ENCODE results near the gene DIP2C.
"Not testable (repeated sequence)": the region's sequence is repeated elsewhere in the genome, so short reads cannot be mapped to it uniquely, and the experiment has no call there.

DIP2C gene

DNA sequence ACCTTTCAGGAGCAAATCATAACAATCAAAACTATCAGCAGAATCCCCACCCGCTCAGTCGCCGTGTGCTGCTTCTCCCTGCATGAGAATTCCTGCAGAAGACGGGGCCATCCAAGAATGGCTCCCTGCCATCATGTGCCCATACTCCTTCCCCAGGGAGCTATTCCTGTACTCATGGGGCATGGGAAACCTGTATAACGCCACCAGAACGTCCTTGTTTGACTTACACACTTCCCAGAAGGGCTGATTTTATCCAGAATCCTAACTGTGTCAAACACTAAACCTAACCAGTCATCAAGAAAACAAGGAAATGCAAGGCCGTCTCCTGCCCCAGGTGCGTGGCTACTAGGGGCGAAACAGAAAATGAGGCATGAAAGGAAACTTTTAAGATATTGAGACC, 16.0 kb downstream of the DIP2C start:
- DNase-seq: no peak

DNA sequence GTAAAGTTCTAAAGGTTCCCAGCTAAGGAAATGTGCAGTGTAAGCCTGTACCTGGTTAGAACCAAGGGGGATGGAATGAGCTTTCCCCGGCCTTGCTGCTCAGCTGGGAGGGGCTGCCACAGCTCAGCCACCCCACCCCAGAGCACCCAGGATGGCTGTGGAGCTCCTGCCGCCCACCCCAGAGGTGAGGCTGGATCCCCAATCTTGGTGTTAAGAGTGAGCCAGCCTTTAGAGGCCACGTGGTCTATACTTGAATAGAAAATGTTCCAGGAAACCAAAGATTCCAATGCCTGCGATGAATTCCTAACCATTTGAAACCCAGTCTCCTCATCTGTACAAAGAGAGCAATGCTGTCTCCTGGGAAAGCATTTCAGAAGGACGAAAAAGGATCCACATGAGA, 16.5 kb downstream of the DIP2C start:
- DNase-seq: no peak

DNA sequence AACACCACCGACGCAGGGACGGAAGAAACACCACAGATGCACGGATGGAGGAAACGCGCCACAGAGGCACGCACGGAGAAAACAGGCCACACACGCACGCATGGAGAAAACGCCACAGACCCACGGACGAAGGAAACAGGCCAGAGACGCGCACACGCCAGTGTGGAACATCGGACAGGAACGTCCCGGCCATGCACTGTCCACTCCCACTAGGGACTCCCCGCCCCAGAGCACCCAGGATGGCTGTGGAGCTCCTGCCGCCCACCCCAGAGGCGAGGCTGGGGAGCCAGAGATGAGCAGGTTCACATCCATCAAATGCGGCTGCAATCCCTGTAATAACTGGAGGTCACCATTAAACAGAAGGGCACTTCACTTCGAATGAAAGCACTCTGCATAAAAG, 17.3 kb downstream of the DIP2C start:
- no peak for DNase-seq

DNA sequence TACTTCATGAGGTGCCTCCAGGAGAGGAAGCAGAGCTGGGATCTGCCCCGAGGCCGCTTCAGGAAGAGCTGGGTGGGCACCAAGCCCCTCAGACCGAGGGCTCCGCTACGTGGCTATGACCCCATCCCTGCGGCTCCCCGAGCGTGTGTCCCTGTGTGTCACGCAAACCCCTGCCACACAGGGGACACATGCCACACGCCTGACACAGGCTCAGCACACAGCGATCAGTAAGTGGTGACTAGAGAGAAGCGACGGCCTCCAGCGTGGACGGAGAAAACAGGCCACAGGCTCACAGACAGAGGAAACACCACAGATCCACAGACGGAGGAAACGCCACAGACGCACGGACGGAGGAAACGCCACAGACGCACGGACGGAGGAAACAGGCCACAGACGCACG, 18.5 kb downstream of the DIP2C start:
- no peak for DNase-seq

DNA sequence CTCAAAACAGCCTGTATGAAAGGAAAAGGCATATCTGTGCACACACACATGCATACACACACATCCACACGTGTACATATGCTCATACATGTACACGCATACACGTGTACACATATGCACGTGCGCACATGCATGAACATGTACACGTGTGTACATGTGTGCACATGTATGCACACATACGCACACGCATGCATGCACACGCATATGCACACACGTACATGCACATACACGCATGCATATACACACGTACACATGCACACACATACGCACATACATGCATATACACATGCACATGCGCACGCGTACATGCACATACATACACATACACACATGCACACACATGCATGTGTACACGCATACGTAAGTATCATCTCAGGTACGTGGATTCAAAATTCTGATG, 19.4 kb downstream of the DIP2C start:
- no peak for DNase-seq

DNA sequence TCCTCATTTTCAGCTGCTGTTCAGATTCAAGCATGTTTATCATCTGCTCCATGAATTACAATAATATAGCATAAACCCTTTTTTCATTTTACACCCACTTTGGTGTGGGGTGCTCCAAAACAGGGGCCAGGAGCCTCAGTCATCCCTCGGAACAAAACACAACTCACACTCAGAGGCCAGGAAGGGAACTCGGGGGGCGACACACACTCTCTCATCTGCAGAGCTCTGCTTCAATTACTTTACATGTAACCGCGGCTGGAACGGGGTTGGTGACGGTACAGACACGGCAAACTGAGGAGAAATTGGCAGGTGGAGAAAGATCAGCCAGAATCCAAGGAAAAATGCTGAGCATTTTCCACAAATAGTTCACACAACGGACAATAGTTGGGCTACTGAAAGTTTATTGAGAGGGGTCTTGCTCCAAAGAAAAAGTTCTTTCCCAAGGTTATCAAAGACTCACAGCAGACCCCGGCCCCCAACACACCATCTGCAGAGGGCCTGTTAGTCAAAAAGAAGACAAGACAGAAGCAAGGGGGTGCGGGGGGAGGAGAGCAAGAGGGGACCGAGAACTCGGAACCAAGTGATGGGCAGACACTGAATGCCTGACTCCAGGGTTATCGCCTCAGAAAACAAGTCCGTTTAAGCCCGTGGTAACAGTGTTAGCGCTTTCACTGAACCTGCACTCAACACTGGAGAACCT, 20.5 kb downstream of the DIP2C start:
- DNase-seq: no peak

DNA sequence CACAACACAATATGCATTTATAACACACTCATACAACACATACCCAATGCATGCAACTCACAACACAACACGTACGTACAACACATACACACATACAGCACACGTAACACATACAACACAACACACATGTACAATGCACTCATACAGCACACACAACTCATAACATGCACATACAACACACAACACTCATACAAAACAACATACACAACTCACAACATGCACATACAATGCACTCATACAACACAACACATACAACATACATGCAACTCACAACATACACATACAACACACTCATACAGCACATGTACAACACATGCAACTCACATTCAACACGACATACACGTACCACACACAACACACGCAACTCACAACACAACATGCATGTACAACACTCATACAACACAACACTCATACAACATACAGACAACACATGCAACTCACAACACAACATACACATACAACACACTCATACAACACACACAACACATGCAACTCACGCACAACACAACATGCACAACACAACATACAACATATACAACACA, 21.8 kb downstream of the DIP2C start:
- DNase-seq: no peak

DNA sequence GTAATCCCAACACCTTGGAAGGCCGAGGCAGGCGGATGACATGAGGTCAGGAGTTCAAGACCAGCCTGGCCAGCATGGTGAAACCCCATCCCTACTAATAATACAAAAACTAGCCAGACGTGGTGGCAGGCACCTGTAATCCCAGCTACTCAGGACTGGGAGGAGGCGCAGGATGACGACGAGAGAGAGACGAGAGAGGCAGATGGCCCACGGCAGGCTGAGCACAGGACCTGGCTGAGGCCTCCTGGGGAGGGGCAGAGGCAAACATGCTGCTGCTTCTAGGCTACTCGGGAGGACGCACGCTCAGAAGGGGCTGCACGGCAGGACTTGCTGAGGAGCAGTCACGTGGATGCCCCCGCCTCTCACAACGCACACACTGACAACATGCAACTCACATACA, 22.4 kb downstream of the DIP2C start:
- DNase-seq: no peak

DNA sequence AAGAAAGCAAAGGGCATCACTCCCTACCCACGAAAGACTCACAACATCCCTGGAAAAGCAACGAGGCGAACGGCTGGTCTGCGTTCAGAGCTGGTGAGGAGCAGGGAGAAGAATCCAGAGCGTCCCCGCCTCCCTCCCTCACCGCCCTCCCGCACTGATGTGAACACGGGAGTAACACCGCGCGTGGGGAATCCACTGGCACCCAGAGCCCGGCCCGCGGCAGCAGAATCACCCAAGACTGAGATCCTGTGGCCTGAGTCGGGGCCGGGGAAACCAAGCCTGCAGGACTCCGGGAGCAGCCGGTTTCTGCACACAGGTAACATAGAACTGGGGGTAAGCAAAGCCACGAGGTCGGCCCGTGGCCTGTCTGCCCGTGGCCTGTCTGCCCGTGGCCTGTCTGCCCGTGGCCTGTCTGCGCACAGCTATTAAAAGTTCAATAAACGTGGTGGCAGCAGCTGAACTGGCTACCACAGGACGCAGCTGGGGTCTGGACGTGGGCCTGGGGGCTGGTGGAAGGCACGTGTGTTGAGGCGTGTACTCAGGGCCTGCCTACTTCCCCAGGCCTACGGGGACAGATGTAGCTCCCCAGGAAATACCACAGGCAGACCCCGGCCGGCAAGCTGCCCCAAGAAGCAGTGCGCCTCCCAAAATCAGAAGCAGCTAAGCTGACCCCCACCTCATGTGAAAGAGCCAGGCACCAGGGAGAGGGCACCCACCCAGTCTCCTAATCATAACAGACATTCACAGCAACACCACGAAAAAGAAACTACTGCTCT, 23.0 kb downstream of the DIP2C start:
- no peak for DNase-seq

DNA sequence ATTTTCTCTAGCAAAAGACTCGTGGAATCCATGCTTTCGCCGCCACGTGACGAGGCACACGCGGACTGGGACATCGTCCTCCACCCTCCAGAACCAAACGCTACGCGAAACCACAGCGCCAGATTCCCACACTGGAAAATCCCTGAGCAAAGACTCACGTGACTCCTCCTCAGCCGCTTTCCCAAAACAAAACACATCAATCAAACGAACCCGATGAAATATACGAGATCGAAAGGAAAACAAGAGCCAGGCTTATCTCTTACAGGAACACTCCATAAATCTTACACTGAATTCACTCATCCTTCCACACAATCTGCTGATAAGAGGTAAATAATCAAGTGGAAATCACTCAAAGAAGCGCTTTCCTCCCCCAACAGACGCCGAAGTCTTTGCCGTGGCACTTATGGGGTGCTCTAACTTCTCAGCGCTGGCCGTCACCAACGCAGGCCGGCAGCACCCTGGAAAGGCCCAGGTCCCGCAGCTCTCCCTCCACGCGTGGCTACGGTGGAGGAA, 23.8 kb downstream of the DIP2C start:
- peak; percentile 54 for DNase-seq

DNA sequence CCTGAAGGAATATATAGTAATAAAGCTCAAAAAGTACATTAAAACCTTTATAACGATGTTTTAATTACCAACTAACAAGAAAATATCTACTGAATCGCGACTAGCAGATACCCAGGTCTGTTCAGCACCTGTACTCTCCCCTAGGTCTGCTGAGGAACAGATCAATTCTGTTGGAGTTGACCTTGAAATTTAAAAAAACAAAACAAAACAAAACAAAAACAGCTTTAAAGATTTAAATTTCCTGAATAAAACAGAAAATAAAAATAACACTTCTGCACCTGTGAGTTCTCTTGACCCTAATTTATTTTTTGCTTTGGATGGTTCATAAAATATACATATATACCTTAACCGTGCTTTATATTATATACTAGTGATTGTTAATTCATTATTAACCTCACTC, 24.6 kb downstream of the DIP2C start:
- DNase-seq: no peak

DNA sequence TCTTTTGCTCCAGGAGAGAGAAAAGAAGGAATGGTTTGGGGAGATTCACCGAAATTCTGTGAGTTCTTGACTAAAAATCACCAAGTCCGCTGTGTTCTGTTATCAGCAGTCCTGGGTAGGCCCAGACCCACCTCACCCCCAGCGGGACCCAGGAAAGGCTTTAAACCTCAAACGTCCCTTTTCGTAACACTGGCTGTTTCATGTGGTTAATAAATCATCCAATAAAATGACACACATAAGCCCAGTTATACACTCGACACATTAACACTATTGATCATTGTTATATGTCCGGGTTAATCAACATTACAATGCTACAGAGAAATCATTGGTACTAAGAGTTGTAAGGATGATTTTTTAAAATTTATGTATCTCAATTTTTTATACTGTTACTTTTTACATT, 25.2 kb downstream of the DIP2C start:
- DNase-seq: no peak

DNA sequence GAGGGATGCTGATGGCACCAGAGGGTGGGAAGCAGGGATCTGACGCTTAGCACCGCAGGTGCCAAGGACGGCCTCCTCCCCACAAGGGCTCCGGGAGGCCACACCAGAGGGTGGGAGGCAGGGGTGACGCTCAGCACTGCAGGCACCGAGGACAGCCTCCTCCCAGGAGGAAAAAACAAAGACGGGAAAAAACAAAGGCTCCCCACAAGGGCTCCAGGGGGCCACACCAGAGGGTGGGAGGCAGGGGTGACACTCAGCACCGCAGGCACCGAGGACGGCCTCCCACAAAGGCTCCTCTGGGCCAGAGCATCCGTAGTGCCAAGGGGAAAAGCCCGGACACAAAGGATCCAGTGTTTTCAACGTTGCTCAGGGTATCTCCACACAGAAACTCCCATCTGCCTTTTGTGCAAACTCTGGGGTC, 25.6 kb downstream of the DIP2C start:
- no peak for DNase-seq

DNA sequence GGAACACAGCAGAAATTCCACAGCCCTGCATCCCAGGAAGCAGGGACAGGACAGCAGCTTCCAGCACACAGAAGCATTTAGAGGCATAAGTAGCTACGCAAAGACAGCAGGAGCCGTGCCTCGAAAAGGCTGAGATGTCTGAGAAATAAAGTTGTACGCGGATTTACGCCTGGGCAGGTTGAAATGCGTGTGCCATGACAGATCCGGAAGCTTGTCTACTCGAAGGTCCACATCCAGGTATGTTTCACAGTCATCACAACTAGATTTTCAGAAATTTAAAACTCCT, 26.1 kb downstream of the DIP2C start:
- no peak for DNase-seq

DNA sequence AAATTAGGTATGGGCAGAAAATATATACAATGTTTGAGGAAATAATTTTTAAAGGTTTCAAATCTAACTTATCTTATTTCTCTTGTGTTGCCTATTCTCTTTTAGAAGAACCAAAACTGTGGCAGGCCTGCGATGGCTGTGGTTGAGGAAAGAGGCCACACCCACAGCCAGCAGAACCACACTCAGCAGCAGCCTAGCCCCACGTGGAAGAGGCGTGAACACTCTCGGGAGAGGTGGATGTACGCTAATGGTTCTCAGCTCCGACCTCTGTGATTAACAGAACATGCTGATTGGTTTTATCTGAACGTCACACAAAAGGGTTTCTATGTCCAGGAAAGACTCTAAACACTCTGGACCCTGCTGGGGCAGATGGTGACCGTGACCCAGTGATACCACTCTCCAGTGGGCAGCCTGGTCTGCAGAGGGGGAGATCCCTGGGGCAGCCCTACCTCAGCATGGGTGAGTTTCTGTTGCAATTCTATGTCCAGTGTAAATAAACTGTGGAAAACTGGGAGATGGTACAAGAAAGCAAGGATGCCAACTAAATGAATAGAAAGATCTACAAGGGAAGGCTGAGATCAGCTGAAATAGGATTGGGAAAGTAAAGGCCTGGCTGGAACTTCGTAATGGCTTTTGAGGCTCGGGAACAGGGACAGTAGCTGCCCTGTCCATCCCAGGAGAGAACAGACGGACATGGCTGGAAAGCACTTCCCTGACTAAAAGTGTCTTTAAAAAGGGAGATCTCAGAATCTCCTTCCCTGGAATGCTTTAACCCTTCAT, 26.6 kb downstream of the DIP2C start:
- no peak for DNase-seq

DNA sequence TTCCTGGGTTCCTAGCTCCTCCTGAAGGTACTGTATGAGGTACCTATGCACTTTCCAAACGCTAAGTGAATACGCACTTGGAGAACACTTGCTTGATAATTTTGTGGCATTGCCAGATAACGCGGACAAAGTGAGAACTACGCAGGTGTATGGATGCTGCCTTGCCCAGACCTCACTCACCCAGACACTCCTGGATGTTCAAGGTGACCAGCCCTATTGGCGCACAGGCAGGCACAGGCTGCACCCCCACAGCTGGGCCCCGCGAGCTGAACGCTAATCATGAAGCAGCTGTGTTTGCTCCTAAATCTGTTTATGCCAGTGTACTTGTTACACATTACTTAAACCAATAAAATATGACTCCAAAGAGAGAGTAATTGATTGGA, 27.3 kb downstream of the DIP2C start:
- DNase-seq: no peak

DNA sequence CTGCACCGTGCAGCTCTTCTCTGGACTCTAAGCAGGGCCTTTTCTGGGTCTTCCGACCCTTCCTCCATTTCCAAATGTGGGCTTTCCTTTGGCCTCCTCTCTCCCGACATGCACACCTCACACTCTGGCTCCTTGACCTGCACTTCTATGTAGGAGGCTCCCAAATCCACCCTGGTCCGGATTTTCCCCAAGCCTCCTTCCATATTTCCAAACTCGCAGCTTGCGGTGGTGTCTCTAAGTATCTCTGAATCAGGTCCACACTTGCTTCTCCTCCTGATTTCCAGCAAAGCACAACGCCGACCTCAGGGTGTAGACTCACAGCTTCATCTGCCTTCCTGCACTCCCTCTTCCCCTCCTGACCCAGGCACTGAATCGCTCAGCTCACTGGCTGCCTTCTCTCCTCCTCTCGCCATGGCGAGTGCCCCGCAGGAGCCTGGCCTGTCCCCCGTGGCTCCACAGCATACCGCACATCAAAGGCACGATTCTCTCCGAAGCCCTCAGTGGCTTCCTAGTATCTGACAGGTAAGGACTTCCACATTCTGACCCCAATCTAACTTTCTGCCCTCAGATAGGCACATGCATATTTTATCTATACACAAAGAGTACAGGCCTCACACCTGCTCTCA, 27.8 kb downstream of the DIP2C start:
- no peak for DNase-seq

DNA sequence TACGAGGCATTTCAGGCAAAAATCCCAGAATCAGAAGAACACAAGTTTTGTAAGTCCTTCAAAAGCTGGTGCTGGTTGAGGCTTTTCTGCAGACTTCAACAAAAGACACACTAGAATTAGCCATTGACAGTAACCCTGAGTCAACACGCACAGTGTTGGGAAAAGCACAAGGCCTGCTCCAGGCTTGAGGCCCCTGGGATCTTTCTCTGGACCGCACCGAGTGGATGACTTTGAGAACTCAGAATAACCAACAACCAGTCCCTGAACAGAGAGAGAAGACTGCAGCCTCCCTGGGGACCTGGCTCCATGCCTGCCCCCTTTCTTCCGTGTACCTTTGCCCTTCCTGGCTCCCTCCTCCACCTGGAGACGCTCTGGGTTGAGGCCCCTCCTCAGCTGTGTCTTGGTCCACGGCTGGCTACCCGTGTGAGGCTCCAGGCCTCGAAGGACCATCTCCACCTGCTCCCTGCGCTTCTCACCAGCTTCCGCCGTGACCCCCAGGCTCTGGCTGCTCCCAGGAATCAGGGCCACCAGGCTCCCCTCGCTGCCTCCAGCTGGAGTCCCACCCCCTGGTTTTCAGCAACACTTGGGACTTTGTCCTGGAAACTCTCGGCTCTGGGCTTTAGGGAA, 28.4 kb downstream of the DIP2C start:
- no peak for DNase-seq

DNA sequence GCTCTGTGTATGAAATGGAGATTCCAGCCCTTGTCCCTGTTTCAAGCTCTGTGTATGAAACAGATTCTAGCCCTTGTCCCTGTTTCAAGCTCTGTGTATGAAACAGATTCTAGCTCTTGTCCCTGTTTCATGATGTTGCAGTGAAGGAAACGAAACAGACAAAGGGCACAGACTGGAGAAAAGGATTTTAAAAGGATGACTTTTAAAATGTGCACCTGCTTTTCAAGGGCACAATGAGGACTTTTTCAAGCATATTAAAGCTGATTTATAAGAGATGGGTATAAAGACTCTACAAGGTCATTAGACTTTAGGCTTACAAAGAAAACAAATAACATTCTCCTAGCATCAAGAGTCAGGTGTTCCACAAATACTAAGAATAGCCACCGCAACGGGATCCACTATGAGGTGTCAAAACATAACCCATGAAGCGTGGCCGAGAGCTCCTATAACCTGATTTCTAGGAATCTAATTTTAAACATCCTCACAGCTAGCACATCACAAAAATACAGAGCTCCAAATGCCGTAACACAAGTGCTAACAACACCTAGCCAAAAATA, 29.0 kb downstream of the DIP2C start:
- no peak for DNase-seq

DNA sequence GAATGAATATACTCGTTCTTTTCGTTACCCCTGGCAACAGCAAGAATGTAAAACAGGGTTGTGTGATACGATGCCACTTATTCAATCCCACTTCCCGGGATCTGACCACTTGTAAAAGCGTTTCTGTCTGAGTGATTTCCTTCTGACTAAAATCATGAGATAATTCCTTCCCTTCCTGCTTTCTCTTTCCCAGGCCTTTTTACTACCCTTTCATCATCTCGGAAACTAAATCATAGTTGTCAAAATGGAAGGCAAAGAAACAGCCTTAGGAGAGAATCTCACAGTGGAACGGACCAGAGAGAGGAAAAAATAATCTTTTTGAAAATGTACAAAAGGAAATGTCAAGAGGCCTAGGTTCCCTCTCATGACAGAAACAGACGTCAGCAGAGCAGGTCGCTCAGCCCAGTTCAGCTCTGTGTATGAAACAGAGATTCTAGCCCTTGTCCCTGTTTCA, 29.8 kb downstream of the DIP2C start:
- no peak for DNase-seq

DNA sequence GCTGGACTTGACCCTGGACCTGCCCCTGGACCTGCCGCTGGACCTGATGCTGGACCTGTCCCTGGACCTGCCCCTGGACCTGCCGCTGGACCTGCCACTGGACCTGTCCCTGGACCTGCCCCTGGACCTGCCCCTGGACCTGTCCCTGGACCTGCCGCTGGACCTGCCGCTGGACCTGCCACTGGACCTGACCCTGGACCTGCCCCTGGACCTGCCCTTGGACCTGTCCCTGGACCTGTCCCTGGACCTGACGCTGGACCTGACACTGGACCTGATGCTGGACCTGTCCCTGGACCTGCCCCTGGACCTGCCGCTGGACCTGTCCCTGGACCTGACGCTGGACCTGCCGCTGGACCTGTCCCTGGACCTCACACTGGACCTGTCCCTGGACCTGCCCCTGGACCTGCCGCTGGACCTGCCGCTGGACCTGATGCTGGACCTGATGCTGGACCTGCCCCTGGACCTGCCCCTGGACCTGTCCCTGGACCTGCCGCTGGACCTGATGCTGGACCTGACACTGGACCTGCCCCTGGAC, 31.6 kb downstream of the DIP2C start:
- not testable (repeated sequence) for DNase-seq

DNA sequence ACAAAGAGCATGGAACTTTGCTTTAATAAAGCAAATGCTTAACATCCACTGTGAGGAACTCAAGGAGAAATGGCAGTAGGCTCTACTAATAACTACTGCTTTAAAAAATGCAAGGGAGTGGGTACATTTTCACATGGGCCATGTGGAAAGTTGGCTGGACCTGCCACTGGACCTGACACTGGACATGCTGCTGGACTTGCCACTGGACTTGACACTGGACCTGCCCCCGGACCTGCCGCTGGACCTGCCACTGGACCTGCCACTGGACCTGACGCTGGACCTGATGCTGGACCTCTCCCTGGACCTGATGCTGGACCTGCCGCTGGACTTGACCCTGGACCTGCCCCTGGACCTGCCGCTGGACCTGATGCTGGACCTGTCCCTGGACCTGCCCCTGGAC, 32.6 kb downstream of the DIP2C start:
- no peak for DNase-seq
